Mesenchymal stem cell (in vitro differentiated cells and primary cell): ENCODE data around the gene FBXL19.

Experiments used
- DNase-seq: peaks from one replicate; pipeline ENCODE4 v3.0.0-alpha.2; 2013
- H2AFZ ChIP-seq: one replicate; pipeline ENCODE4 v1.6.1; 2013; ENCODE audit warnings: low read depth, mild to moderate bottlenecking, control low read depth, inconsistent platforms, low read length, moderate library complexity
- H2AK5ac ChIP-seq: 2 replicates; pipeline ENCODE4 v1.6.1; 2013; ENCODE audit warnings: low read length, moderate library complexity, mild to moderate bottlenecking, inconsistent platforms; ENCODE audit not compliant: severe bottlenecking
- H2BK120ac ChIP-seq: one replicate; pipeline ENCODE4 v1.6.1; 2013; ENCODE audit warnings: low read depth, mild to moderate bottlenecking, inconsistent platforms, low read length, moderate library complexity
- H2BK12ac ChIP-seq, 2 experiments: one replicate each; pipeline ENCODE4 v1.6.1; 2013; ENCODE audit warnings: inconsistent platforms in 2 of 2, low read length in 2 of 2, mild to moderate bottlenecking in 2 of 2, moderate library complexity in 2 of 2, control low read depth in 1 of 2
- H2BK15ac ChIP-seq: one replicate; pipeline ENCODE4 v1.6.1; 2013; ENCODE audit warnings: mild to moderate bottlenecking, low read depth, inconsistent platforms; ENCODE audit not compliant: poor library complexity, severe bottlenecking
- H2BK5ac ChIP-seq: 2 replicates; pipeline ENCODE4 v1.6.1; 2013; ENCODE audit warnings: low read depth, mild to moderate bottlenecking, low read length, control low read depth, inconsistent platforms; ENCODE audit not compliant: poor library complexity, severe bottlenecking
- H3K14ac ChIP-seq, 2 experiments: one replicate each; pipeline ENCODE4 v1.6.1; 2013; ENCODE audit warnings: inconsistent platforms in 2 of 2, low read length in 2 of 2, control low read depth in 1 of 2, mild to moderate bottlenecking in 1 of 2, moderate library complexity in 1 of 2
- H3K18ac ChIP-seq, 2 experiments: one replicate each; pipeline ENCODE4 v1.6.1; 2013; ENCODE audit warnings: inconsistent platforms in 2 of 2, low read length in 2 of 2, control low read depth in 1 of 2, low read depth in 1 of 2, mild to moderate bottlenecking in 1 of 2
- H3K23ac ChIP-seq, 2 experiments: one replicate each; pipeline ENCODE4 v1.6.1; 2013; ENCODE audit warnings: inconsistent platforms in 2 of 2, low read length in 2 of 2, mild to moderate bottlenecking in 2 of 2, moderate library complexity in 2 of 2, control low read depth in 1 of 2
- H3K27ac ChIP-seq: 2 replicates; pipeline ENCODE4 v1.5.1; 2013; ENCODE audit warnings: mild to moderate bottlenecking, moderate library complexity, low read length, control low read depth, inconsistent platforms; ENCODE audit not compliant: poor library complexity, severe bottlenecking
- H3K27me3 ChIP-seq, 2 experiments: 2 replicates each; pipeline versions ENCODE4 v1.6.1 to v1.7.0; 2013; ENCODE audit warnings: low read length in 2 of 2, mild to moderate bottlenecking in 2 of 2, moderate library complexity in 2 of 2, control low read depth in 1 of 2, inconsistent platforms in 1 of 2; ENCODE audit not compliant: control insufficient read depth in 1 of 2, insufficient read depth in 1 of 2
- H3K36me3 ChIP-seq, 2 experiments: 2 replicates each; pipeline versions ENCODE4 v1.6.1 to v1.7.0; 2013; ENCODE audit warnings: low read length in 2 of 2, control low read depth in 1 of 2, inconsistent platforms in 1 of 2, low read depth in 1 of 2, mild to moderate bottlenecking in 1 of 2; ENCODE audit not compliant: insufficient read depth in 2 of 2, control insufficient read depth in 1 of 2
- H3K4ac ChIP-seq, 2 experiments: one replicate each; pipeline ENCODE4 v1.6.1; 2013; ENCODE audit warnings: inconsistent platforms in 2 of 2, low read length in 2 of 2, mild to moderate bottlenecking in 2 of 2, moderate library complexity in 2 of 2, control low read depth in 1 of 2, low read depth in 1 of 2
- H3K4me1 ChIP-seq: 2 replicates; pipeline ENCODE4 v1.6.1; 2013; ENCODE audit warnings: low read depth, low read length, control low read depth; ENCODE audit not compliant: control insufficient read depth, insufficient read depth
- H3K4me2 ChIP-seq: 2 replicates; pipeline ENCODE4 v1.6.1; 2013; ENCODE audit warnings: low read length, mild to moderate bottlenecking, inconsistent platforms; ENCODE audit not compliant: poor library complexity, severe bottlenecking
- H3K4me3 ChIP-seq, 2 experiments: 2 replicates each; pipeline versions ENCODE4 v1.5.1 to v1.7.0; 2013; ENCODE audit warnings: low read length in 2 of 2, mild to moderate bottlenecking in 2 of 2, control low read depth in 1 of 2, low read depth in 1 of 2; ENCODE audit not compliant: insufficient read depth in 1 of 2
- H3K79me1 ChIP-seq: replicated peaks from 2 replicates; pipeline ENCODE4 v1.6.1; 2013; ENCODE audit warnings: mild to moderate bottlenecking, control low read depth, low read length, inconsistent platforms; ENCODE audit not compliant: poor library complexity, severe bottlenecking
- H3K9ac ChIP-seq: 2 replicates; pipeline ENCODE4 v1.7.0; 2013; ENCODE audit warnings: mild to moderate bottlenecking, low read length, moderate library complexity
- H3K9me3 ChIP-seq: 2 replicates; pipeline ENCODE4 v1.7.0; 2013; ENCODE audit warnings: mild to moderate bottlenecking, low read length; ENCODE audit not compliant: control insufficient read depth
- H4K8ac ChIP-seq: one replicate; pipeline ENCODE4 v1.6.1; 2013; ENCODE audit warnings: inconsistent platforms, mild to moderate bottlenecking, low read length, moderate library complexity
- H4K91ac ChIP-seq: one replicate; pipeline ENCODE4 v1.6.1; 2013; ENCODE audit warnings: mild to moderate bottlenecking, low read length, inconsistent platforms
- WGBS: methylation state at CpG from one replicate; pipeline ENCODE4 v1.1.7; 2013; ENCODE audit warnings: mixed read lengths; 5-methylcytosine and 5-hydroxymethylcytosine counted together

Gene FBXL19

DNA sequence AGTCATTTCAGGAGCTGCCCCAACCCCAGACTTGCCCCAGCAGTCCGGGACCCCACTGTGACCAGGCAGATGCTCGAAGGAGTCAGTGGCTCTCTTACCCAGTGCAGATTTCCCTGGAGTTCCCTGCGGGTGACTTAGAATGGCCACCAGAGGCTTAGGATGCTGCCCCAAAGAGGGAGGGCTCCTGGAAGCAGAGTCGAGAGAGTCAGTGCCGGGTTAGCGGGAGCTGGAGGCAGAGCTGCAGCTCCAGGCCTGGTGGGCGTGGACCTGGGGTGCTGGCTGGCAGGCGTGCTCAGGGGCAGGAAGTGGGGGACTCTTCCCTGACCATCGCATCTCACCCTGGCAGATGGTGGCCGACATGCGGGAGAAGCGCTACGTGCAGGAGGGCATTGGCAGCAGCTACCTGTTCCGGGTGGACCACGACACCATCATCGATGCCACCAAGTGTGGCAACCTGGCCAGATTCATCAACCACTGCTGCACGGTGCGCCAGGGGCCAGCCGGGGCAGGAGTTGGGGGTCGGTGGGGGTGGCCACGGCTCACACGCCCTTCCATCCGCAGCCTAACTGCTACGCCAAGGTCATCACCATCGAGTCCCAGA lies 60.0 kb downstream of the FBXL19 start:
- Histone ChIP-seq H2BK12ac (peak overlapping the region in 1 of 2 experiments; percentile 26), H2AK5ac (no peak overlapping the region), H3K4me1 (peaks cover 22% of the 10 kb centered on the region), H3K14ac (no peak overlapping the region), H3K27ac (no peak overlapping the region), H2BK5ac (no peak overlapping the region), H2AFZ (no peak overlapping the region), H4K91ac (no peak overlapping the region), H3K79me1 (peaks cover 15% of the 10 kb centered on the region), H4K8ac (no peak overlapping the region), H2BK15ac (no peak overlapping the region), H3K4me3 (peak overlapping the region in 1 of 2 experiments; percentile 53), H3K36me3 (peaks cover 66 to 85% of the 10 kb centered on the region in 2 experiments), H2BK120ac (no peak overlapping the region), H3K4me2 (no peak overlapping the region), H3K18ac (no peak overlapping the region), H3K27me3 (no peaks in the 10 kb centered on the region), H3K9ac (peak overlapping the region; percentile 62), H3K23ac (no peak overlapping the region), H3K9me3 (no peaks in the 10 kb centered on the region), H3K4ac (no peak overlapping the region)
- DNase-seq, result no peak
- 94% methylated on average over 25 of the region's 25 CpGs for WGBS

DNA sequence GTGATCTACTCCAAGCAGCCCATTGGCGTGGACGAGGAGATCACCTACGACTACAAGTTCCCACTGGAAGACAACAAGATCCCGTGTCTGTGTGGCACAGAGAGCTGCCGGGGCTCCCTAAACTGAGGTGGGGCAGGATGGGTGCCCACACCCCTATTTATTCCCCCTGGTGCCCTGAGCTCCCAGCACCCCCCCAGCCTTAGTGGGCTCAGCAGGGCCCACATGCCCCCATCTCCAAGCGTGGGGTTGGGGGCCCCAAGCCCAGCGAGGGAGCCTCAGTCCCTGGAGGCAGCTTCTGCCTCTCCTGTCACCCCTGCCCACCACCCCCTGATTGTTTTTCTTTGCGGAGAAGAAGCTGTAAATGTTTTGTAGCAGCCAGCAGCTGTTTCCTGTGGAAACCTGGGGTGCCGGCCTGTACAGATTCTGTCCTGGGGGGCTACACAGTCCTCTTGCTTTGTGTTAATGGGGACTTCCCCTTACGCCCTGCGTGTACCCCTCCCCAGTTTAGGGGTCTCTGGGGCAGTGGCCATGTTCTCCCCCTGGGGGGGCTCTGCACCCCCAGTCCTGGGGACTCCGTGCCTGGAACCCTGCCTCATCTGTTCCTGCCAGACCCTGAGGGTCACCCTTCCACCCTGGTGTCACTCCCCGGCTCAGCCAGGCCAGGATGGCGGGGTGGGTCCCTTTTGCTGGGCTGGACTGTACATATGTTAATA lies 60.7 kb downstream of the FBXL19 start:
- Histone ChIP-seq H3K36me3 (peaks cover 67 to 82% of the 10 kb centered on the region in 2 experiments), H3K9me3 (no peaks in the 10 kb centered on the region), H2AK5ac (no peak overlapping the region), H3K27me3 (no peaks in the 10 kb centered on the region), H2BK15ac (no peak overlapping the region), H3K4me1 (peaks cover 22% of the 10 kb centered on the region), H2BK120ac (no peak overlapping the region), H2BK12ac (no peak overlapping the region), H3K23ac (no peak overlapping the region), H3K27ac (no peak overlapping the region), H4K91ac (no peak overlapping the region), H3K4me3 (no peak overlapping the region), H3K18ac (no peak overlapping the region), H2AFZ (no peak overlapping the region), H3K4me2 (no peak overlapping the region), H3K4ac (no peak overlapping the region), H3K9ac (peak overlapping the region; percentile 93), H3K14ac (no peak overlapping the region), H4K8ac (no peak overlapping the region), H3K79me1 (peaks cover 9% of the 10 kb centered on the region), H2BK5ac (no peak overlapping the region)
- 89% methylated on average over 14 of the region's 14 CpGs for WGBS
- no peak for DNase-seq

DNA sequence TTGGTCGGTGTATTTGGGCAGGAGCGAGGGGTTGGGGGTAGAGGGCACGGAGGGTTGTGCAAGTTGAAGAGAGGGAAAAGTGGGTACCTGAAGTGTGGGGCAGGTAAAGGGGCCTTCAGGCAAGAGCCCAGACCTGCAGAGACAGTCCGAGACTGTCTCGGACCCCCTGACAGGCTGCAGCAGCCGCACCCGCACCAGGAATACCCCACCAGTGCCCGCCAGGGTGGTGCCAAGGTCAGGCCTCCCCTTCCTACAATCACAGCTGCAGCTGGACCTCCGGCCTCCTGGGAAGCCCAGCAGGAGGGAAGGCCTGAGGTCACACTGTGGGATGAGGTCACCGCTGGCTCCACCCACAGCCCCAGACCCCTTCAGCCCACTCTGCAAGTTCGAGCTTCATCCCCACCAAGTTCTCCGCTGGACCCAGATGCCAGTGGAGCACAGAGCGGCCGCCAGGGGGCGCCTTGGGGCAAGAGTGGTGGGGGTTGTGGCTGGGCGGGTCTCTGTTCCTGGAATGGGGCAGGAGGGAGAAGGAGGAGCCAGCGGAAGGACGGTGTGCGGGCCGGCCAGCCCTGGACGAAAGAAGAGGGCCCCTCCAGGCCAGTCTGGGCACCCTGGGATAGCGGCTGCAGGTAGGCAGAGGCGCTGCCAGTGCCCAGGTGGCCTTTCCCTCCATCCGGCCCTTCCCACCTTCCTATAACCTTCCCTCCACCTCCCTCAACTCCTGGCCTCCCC lies 61.5 kb downstream of the FBXL19 start, which contains the start of gene HSD3B7:
HSD3B7 (plus strand) TSS at position 539 of the 732 bp plus-strand sequence. CDS start 452 bp downstream, outside the sequence.
- Histone ChIP-seq H3K14ac (peak within 1 kb of the TSS in 1 of 2 experiments; percentile 31), H2BK120ac (peak within 1 kb of the TSS; percentile 39), H4K91ac (peak within 1 kb of the TSS; percentile 65), H3K23ac (no peak within 1 kb of the TSS), H3K9ac (peak within 1 kb of the TSS; percentile 93), H3K4me2 (peak within 1 kb of the TSS; percentile 75), H3K36me3 (peaks cover 63 to 78% of the 10 kb centered on the region in 2 experiments), H3K18ac (peak within 1 kb of the TSS; percentile 61 to 76), H3K27me3 (no peaks in the 10 kb centered on the region), H3K9me3 (no peaks in the 10 kb centered on the region), H2BK12ac (peak within 1 kb of the TSS; percentile 1 to 45), H2BK5ac (no peak within 1 kb of the TSS), H2BK15ac (peak within 1 kb of the TSS; percentile 90), H3K79me1 (peaks cover 3% of the 10 kb centered on the region), H3K27ac (no peak within 1 kb of the TSS), H2AK5ac (peak within 1 kb of the TSS; percentile 17), H4K8ac (peak within 1 kb of the TSS; percentile 91), H3K4ac (peak within 1 kb of the TSS; percentile 43 to 49), H3K4me1 (peaks cover 22% of the 10 kb centered on the region), H3K4me3 (peak within 1 kb of the TSS; percentile 43 to 92), H2AFZ (no peak within 1 kb of the TSS)
- DNase-seq, result peak; percentile 79
- WGBS, result 40% methylated on average over 21 of the region's 24 CpGs
